GM23338 (cell line): ENCODE data around the gene PAX2.

Experiments
- CREB1 ChIP-seq: fragments of 250-450 bp; sonication (Bioruptor Pico); IDR thresholded peaks from 2 replicates; pipeline ENCODE4 v1.5.0; 2020; ENCODE audit warnings: low read depth, mild to moderate bottlenecking, moderate library complexity
- EZH2 ChIP-seq: fragments of 200-600 bp; sonication (generic); IDR thresholded peaks from one replicate; pipeline ENCODE4 v1.8.0; 2017; ENCODE audit warnings: antibody characterized with exemption, mild to moderate bottlenecking, low read depth; ENCODE audit not compliant: unreplicated experiment
- EZH2phosphoT487 ChIP-seq: fragments of 200-600 bp; sonication (generic); IDR thresholded peaks from one replicate; pipeline ENCODE4 v1.8.1; 2018; ENCODE audit warnings: antibody characterized with exemption; ENCODE audit not compliant: unreplicated experiment
- JUNB ChIP-seq: IDR thresholded peaks from one replicate; pipeline ENCODE4 v1.6.1; 2016; ENCODE audit warnings: antibody characterized with exemption; ENCODE audit not compliant: unreplicated experiment
- NANOG ChIP-seq: IDR thresholded peaks from 2 replicates; pipeline ENCODE4 v1.6.1; 2016; ENCODE audit warnings: antibody characterized with exemption, borderline replicate concordance
- POLR2AphosphoS5 ChIP-seq: IDR thresholded peaks from 2 replicates; pipeline ENCODE4 v1.6.1; 2016; ENCODE audit warnings: antibody characterized with exemption, low read depth
- REST ChIP-seq: IDR thresholded peaks from one replicate; pipeline ENCODE4 v1.6.1; 2018; ENCODE audit warnings: antibody characterized with exemption; ENCODE audit not compliant: unreplicated experiment
- STAT1 ChIP-seq: IDR thresholded peaks from one replicate; pipeline ENCODE4 v1.6.1; 2016; ENCODE audit warnings: antibody characterized with exemption; ENCODE audit not compliant: unreplicated experiment
- ZNF114 ChIP-seq: fragments of 250-450 bp; sonication (Bioruptor Pico); IDR thresholded peaks from 2 replicates; pipeline ENCODE4 v1.5.0; 2020; ENCODE audit warnings: mild to moderate bottlenecking, moderate library complexity
- TF ChIP-seq, protein P1 (sequence below), 2 experiments: fragments of 200-600 bp in 1 of 2; sonication (generic) in 1 of 2; conservative IDR thresholded peaks; 2 replicates each; pipeline versions ENCODE4 v1.5.1 to v1.6.1; 2016 to 2017; ENCODE audit warnings: antibody characterized with exemption in 2 of 2, low read depth in 2 of 2, mild to moderate bottlenecking in 2 of 2, moderate library complexity in 1 of 2
- TF ChIP-seq, protein P2 (sequence below): IDR thresholded peaks from 2 replicates; pipeline ENCODE4 v1.6.1; 2016; ENCODE audit warnings: antibody characterized with exemption

DNA sequence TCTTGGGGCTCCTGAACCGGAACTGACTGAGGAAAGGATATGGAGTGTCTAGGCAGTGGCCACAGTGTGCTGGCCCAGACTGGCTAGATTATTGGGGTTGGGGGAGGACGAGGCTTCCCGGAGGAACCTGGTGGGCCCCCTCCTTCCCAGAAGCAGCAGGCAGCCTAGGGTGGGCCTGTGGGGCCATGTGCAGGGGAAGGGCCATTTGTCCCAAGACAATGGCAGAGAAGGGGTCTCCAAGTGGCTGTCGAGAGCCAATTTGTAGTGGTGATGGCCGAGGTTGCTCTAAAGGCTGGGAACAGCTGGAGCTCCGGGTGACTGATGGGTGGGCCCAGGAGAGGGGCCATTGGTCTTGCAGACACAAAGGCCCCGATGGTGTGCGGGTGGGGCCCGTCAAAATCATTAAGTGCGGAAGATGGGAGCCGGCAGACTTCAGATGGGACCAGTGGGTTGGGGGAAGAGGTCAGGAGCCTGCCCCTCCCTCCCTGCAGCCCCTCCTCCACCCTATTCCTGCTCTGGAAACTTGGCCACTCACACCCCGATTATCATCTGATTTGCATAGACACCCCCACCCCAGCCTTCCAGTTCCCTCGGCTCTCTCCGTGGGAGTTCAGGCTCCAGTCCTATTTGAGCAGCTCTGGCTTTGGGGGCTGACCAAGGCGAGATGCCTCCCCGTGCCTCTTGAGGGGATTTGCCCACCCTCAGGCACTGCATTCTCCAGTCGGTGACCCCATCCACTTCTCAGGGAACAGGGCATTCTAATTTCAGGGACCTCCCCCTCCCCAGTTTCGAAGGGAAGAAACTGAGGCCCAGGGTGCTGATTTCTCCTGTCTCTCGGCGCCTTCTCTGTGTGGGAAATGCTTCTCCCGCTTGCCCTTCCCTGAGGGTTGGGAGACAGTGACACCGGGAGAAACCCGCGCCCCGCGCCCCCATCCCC, 36.0 kb upstream of the PAX2 start:
- TF ChIP-seq POLR2AphosphoS5 (no peak), EZH2 (no peak), REST (no peak), STAT1 (no peak), EZH2phosphoT487 (no peak), NANOG (no peak), CREB1 (no peak), JUNB (no peak), ZNF114 (no peak)
- TF ChIP-seq, protein P1, sequence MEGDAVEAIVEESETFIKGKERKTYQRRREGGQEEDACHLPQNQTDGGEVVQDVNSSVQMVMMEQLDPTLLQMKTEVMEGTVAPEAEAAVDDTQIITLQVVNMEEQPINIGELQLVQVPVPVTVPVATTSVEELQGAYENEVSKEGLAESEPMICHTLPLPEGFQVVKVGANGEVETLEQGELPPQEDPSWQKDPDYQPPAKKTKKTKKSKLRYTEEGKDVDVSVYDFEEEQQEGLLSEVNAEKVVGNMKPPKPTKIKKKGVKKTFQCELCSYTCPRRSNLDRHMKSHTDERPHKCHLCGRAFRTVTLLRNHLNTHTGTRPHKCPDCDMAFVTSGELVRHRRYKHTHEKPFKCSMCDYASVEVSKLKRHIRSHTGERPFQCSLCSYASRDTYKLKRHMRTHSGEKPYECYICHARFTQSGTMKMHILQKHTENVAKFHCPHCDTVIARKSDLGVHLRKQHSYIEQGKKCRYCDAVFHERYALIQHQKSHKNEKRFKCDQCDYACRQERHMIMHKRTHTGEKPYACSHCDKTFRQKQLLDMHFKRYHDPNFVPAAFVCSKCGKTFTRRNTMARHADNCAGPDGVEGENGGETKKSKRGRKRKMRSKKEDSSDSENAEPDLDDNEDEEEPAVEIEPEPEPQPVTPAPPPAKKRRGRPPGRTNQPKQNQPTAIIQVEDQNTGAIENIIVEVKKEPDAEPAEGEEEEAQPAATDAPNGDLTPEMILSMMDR (conservative IDR thresholded peaks at IDR 0.05; ENCODE audit: low read depth in 2 of 2): no peak
- TF ChIP-seq, protein P2, sequence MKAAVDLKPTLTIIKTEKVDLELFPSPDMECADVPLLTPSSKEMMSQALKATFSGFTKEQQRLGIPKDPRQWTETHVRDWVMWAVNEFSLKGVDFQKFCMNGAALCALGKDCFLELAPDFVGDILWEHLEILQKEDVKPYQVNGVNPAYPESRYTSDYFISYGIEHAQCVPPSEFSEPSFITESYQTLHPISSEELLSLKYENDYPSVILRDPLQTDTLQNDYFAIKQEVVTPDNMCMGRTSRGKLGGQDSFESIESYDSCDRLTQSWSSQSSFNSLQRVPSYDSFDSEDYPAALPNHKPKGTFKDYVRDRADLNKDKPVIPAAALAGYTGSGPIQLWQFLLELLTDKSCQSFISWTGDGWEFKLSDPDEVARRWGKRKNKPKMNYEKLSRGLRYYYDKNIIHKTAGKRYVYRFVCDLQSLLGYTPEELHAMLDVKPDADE: no peak
